HG03045 (cell line): ENCODE results near the gene KTN1.

Source experiments
- ATAC-seq: cut with Tn5 transposase; IDR thresholded peaks from one replicate; pipeline ENCODE4 v1.9.1; 2021; ENCODE audit warnings: mild to moderate bottlenecking, moderate library complexity; ENCODE audit not compliant: unreplicated experiment

KTN1 gene

DNA sequence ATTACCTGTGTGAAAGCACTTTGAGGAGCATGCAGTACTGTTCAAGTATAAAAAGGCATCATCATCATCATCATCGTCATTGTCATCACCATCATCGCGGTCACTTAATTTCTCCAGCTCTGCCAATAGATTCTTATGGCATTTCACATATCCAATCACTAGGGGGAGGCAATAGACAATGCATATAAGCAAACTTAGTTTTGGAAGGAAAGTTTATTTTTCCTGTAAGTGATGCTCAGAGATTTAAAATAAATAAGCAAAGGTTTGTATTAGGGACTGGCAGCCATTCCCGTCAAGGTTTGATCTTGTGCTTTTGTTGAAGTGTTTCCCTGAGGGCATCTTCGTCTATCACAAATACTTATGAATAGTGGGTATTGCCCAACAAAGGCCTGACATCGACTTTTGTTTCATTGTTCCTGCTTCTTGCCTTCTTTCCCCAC lies 127.4 kb downstream of the KTN1 start:
- no peak for ATAC-seq

DNA sequence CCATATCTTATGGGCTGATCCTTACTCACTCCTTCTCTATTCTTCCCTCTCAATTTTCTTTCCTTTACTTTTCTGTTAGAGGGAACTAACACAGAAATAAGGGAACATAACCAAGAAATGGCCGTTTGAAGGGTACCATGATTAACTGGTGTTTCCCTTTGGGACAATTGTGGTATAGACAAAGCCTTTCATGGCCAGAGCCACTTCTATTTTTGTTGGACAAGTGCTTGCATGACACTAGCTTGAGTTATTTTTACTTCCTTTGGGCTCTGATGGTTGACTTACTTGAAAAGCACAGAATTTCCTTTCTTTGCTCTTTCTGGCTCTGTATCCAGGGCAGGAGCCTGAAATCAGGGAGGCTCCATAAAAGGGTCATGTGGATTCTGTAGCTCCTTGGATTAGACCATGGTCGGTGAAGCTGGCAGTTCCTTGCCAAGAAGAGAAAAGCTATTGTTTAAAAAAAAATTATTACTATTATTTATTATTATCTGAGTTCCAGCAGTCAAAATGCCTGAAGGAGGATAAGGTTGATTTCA lies 130.6 kb downstream of the KTN1 start:
- ATAC-seq = no peak

DNA sequence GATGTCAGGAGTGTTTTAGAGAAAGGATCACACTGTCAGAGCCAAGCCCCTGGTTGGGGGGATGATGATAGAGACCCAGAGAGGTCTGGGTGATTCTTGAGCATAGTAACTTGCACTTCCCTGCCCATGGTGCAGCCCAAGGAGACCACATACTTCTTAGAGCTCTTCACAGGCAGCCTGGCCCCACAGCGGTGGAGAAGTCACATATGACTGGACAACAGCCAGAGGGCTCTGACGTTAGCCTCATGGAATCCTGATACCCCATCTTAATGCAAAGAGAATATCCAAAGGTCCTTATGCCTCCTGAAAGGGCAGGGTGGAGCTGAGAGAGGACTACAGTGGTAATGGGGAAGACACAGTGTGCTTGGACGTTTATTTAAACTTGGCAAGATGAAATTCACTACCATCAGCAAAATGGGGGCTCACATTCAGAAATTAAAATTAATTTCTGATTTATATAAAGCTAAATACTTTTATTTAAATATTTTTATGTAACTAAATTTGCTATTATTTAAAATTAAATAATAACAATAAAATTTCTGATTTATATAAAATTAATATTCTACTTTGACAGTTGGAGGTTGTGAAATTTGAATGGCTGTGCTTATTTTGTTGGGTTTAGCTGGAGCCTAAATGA lies 131.3 kb downstream of the KTN1 start:
- no peak for ATAC-seq

DNA sequence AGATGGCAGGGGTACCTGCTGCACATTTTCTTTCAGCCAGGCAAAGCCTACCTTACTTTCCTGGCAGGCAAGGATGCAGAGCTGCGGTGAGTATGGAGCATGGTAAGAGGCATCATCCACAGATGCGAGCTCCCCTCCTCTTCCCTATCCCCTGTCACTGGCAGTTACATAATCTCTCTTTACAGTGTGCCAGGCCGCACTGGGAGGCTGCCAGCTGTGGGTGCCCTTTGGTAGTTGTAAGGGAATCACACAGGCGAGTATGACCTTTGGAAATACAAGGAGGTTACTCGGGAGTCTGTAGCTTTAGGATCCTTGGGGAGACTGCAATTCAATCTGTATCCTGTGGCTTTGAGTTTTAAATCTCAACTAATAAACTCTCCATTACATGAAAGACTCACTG lies 132.5 kb downstream of the KTN1 start:
- ATAC-seq = no peak

DNA sequence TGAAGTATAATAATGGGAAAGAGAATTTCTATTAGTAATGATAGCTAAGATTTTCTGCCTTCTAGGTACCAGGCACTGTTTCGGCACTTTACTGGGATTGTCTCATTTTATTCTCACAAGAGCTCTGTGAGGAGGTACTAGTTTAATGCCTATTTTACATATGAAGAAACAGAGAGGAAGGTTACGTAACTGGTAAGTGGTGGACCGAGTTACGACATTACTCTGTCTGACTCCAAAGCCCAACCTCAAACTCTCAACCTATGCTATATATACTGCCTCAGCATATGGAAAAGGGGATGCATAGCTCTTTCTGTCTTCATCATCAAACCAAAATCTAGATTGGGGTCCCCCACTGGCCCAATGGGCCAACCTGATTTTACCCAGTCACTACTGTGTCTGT lies 133.5 kb downstream of the KTN1 start:
- ATAC-seq = no peak

DNA sequence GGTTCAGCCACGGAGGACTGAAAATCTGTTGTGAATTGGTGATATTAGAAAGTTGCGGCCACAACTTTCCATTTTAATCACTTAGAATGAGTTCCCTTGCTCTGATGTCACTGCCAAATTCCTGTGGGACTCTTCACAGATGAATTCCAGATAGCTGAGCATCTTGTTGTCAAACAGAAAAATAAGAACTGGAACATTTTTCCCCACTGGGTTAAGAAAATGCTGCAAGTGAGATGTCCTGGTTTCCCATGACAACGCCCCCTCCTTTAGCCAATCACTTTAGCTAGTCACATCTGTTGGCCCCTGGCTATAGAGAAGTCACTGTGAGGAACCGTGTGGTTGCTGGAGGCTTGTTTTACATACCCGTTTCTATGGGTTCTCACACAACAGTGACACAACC lies 135.9 kb downstream of the KTN1 start:
- ATAC-seq = peak; percentile 66

DNA sequence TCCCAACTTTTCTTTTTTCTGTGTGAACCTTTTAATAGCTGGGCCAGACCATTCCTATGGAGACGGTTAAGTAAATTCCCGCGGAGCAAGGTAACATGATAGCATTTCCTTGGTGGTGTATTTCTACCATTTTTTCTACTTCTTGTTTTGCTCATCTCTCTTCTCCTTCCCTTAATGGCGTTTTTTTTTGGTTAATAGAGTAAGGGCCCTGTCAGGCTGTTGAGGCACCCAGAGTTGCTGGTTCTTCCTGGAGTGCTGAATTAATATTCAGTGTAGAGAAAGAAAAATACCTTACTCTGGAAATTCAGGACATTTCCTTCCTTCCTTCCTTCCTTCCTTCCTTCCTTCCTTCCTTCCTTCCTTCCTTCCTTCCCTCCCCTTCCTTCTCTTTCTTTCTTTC lies 137.6 kb downstream of the KTN1 start:
- no peak for ATAC-seq

DNA sequence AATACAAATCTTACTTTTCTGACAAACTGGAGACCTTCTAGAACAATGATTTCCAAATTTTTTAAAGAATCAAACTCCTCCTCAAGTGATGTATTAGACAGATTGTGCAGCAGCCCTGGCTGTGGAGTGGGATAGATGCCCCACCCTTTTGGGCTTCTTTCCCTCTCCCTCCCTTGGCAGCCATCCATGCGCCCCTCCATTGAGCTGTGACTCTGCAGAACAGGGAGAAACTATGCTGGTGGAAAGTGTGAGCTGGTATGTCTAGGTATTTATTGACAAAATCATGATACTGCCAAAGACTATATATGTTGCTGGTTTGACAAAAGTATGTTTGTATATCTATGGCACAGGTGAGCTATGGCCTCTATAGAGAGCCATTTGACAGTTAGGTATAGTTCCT lies 138.5 kb downstream of the KTN1 start:
- no peak for ATAC-seq

DNA sequence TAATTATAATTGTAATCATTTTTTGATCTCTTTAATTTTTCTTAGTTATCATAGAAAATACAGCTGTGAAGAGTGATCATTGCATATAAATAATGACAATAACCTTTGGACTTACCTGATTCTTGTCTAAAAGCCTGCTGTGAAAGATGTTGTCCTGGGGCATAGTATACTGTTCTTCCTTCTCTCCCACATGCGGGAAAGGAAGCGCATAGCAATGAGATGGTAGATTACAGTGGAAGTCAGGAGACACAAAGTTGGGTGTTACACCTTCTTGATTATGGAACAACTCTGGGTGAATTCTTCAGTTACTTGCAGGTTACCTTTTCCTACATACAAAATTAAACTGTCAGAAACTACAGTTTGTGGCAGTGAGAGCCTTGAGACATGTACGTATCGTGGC lies 140.8 kb downstream of the KTN1 start:
- ATAC-seq = no peak

DNA sequence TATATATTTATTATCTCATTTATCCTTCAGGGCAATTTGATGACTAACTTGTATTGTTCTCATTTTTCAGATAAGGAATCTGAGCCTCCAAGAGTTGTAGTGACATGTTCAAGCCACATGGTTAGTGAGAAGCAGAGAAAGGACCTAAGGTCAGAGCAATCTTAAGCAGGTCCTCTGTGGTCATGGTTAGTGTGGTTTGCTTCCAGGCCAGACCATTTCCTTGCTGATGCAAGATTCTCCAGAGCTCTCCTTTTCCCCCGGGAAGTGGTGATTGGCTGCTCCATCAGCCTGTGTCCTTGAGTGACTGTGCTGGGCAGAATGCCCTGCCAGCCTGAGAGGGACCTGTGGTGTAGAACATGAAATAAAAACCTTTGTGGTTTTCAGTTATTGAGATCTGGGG lies 141.3 kb downstream of the KTN1 start:
- ATAC-seq = no peak

DNA sequence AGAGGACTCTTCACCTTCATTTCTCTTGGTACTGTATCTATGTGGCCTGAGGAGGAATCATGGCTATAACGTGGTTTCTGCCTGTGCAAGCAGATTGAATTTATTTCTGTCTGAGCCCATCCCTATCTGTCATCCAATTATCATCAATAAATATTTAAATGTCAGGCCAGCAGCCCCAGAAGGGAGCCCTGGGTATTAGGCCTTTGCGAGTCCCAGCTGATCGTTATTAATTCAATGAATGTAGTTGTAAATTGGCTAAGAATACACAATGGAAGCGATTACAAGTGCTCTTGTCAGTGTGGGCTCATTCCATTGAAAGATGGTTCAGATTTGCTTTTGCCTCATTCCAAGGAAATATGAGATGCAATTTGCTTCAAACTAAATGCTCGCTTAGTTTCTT lies 142.0 kb downstream of the KTN1 start:
- no peak for ATAC-seq

DNA sequence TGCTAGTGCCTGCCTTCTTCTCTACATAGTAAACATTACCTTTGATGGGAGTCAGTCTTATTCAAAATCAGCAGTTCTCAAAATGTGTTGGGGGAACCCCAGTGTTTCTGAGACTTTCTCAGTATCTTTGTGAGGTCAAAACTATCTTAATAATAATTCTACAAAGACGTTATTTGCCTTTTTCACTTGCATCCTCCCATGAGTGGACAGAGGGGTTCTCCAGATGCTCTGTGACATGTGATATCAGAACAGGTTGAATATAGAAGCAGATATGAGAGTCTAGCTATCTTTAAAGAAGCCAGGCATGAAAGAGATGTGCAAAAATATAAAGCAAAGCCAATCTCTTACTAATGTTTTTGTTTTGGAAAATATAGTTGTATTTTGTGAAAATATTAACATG lies 144.7 kb downstream of the KTN1 start:
- ATAC-seq = no peak

DNA sequence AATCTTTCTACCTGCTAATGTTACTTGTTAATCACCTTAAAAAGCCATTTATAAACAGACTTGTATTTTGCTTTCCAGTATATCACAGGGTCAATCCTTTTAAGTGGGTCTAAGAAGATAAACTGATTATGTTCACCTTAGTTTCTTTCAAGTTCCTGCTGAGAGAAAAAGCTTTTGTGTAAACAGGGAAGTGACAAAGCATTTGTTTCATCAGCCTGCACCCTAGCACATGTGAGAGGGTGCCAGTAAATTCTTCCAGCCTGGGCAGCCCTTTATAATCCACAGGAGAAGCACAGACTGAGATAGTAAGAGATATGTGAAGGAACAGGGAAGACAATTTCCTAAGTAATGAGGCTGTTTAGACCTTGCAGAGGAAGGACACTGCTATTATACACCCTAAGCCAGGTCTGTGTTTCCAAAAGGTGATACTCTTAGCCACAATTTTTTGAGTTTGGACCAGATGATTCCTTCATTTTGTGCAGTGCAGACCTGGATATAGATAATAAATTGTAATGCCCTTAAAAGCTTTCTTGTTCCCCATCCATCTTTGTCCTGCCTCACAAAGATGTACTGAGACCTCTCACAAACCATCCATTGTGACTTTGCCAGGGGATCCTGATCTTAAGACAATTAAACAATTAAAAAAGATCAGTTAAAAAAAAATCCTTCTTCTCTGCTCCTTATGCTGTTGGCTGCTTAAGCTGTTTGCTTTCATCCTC lies 150.7 kb downstream of the KTN1 start:
- ATAC-seq = no peak

DNA sequence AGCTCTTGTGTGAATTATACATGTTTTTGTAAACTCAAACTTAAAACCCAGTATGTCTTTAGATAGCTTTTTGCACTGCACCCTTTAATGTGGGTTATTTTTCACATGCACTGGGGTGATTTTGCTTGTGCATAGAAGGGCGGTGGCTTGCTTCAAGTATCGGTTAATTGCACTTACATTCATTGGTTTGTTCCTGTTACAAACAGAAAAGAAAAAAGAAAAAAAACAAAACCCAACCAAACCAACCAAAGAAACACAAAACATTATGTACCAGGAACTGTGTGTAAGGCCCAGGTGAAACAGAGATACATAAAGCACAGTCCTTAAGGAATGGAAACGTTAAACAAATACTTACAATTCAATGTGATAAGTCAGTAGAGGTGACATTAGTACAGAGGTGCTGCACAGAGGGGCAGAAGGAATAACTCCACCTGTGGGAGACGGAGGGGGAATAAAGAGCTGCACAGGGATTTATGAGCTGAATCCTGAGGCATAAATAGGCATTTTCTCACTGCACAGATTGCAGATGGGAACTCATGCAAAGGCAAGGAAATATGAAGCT lies 151.4 kb downstream of the KTN1 start:
- ATAC-seq = no peak

DNA sequence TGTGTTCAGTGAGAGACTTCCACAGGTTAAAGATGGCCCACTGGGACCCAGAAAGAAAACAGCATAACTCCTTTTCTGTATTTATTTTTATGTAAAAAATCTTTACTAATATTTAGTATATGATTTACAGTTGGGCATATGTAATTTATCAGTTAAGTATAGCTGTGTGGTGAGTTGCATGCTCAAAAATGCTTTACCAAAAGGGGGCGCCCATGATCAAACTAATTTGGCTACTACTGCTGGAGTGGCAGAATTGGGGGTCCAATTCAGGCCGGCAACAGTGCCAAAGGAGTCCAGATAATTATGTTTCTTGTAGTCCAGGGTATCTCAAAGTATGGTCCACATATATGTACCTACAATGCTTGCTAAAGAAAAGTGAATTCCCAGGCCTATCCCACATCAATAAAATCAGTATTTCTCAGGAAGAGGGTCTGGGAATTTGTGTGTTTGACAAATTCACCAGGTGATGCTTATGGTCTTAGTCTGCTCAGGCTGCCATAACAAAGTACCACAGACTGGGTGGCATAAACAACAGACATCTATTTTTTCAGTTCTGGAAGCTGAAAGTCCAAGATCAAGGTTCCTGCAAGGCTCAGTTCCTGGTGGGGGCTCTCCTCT lies 152.0 kb downstream of the KTN1 start:
- no peak for ATAC-seq

DNA sequence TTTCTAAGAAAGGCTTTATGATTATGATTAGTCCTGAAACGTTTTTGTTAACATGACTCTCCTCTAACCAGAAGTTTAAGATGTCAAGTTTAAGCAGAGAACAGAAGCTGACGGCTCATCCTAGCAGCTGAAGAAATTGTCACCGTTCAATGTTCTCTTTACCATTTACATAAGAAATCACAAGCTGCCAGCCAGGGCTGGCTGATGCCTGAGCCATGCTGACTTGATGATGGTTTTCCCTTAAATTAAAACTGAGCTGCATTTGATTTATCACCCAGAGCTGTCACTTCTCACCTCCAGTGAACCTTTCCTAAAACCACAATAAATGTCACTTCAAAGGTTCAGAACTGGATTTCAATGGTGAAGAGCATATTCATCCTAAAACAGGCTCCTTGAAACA lies 153.6 kb downstream of the KTN1 start:
- ATAC-seq = no peak
